Effector memory CD4-positive, alpha-beta T cell (primary cell): ENCODE measurements around the gene RAN.
A peak's percentile ranks its signal among the peaks of the same experiment; 100 is the strongest.
"Not testable (repeated sequence)": the region's sequence is repeated elsewhere in the genome, so short reads cannot be mapped to it uniquely, and the experiment has no call there.

ENCODE experiments used
- DNase-seq, 3 donors: peaks; one replicate each; pipeline ENCODE4 v3.0.0-alpha.2; 2020
- H3K27ac ChIP-seq: 2 replicates; pipeline ENCODE4 v1.7.0; 2013; ENCODE audit warnings: mild to moderate bottlenecking, low read length, moderate library complexity; ENCODE audit not compliant: insufficient read depth, poor library complexity, severe bottlenecking
- H3K27me3 ChIP-seq: replicated peaks from 2 replicates; pipeline ENCODE4 v1.7.0; 2013; ENCODE audit warnings: mild to moderate bottlenecking, low read length; ENCODE audit not compliant: insufficient read depth, control insufficient read depth, poor library complexity, severe bottlenecking
- H3K36me3 ChIP-seq: 2 replicates; pipeline ENCODE4 v1.7.0; 2013; ENCODE audit warnings: mild to moderate bottlenecking, low read length, moderate library complexity; ENCODE audit not compliant: control insufficient read depth, insufficient read depth
- H3K4me1 ChIP-seq: 2 replicates; pipeline ENCODE4 v1.7.0; 2013; ENCODE audit warnings: low read length, mild to moderate bottlenecking; ENCODE audit not compliant: control insufficient read depth, insufficient read depth, poor library complexity, severe bottlenecking
- H3K4me3 ChIP-seq: 2 replicates; pipeline ENCODE4 v1.7.0; 2013; ENCODE audit warnings: low read length, low read depth, mild to moderate bottlenecking; ENCODE audit not compliant: insufficient read depth, poor library complexity, severe bottlenecking
- H3K9me3 ChIP-seq: 2 replicates; pipeline ENCODE4 v1.7.0; 2013; ENCODE audit warnings: mild to moderate bottlenecking, low read length, moderate library complexity; ENCODE audit not compliant: control insufficient read depth

Gene RAN

GRCh38 chr12:130876758-130877157, 4.9 kb downstream of the RAN start:
- Histone ChIP-seq H3K27ac (no peak overlapping the region), H3K4me3 (no peak overlapping the region), H3K4me1 (peaks cover 17% of the 10 kb centered on the region), H3K36me3 (peaks cover 30% of the 10 kb centered on the region), H3K9me3 (no peaks in the 10 kb centered on the region), H3K27me3 (no peaks in the 10 kb centered on the region)
- DNase-seq = no peak

GRCh38 chr12:130877333-130877732, 5.5 kb downstream of the RAN start:
- peaks cover 30% of the 10 kb centered on the region for H3K36me3 ChIP-seq
- no peak overlapping the region for H3K27ac ChIP-seq
- H3K27me3 ChIP-seq = no peaks in the 10 kb centered on the region
- peaks cover 17% of the 10 kb centered on the region for H3K4me1 ChIP-seq
- H3K9me3 ChIP-seq = no peaks in the 10 kb centered on the region
- no peak for DNase-seq
- no peak overlapping the region for H3K4me3 ChIP-seq

GRCh38 chr12:130878193-130879185, 6.6 kb downstream of the RAN start:
- Histone ChIP-seq H3K27me3 (no peaks in the 10 kb centered on the region), H3K4me1 (peaks cover 10% of the 10 kb centered on the region), H3K27ac (no peak overlapping the region), H3K36me3 (peaks cover 30% of the 10 kb centered on the region), H3K4me3 (no peak overlapping the region), H3K9me3 (no peaks in the 10 kb centered on the region)
- DNase-seq = no peak

DNA sequence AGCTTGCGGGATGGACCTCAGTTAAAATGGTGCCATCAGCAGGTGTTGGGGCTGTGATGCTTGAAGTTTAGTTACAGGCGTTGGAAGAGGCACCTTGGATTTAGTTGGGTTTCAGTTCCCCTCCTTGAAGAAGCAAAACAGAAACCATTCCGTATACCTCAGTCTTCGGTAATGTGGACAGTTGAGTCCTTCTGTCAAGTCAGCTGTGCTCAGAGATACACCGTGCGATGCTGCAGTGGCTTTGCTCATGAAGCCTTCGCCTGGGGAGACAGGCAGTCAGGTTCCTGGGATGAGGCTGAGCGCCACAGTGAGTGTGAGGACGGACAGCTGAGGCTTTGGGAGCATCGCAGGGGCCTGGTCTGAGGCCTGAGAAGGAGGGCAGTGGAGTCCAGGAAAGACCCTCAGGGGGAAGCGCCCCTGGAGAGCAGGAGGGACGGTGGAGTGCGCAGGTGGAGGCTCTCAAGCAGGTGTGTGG, 7.4 kb downstream of the RAN start:
- H3K27me3 ChIP-seq = no peaks in the 10 kb centered on the region
- H3K4me3 ChIP-seq = no peak overlapping the region
- H3K9me3 ChIP-seq = no peaks in the 10 kb centered on the region
- peaks cover 3% of the 10 kb centered on the region for H3K4me1 ChIP-seq
- no peak overlapping the region for H3K27ac ChIP-seq
- H3K36me3 ChIP-seq = peaks cover 25% of the 10 kb centered on the region
- DNase-seq = no peak

GRCh38 chr12:130879781-130880389, 8.0 kb downstream of the RAN start:
- Histone ChIP-seq H3K4me3 (no peak overlapping the region), H3K27ac (no peak overlapping the region), H3K9me3 (no peaks in the 10 kb centered on the region), H3K36me3 (peaks cover 20% of the 10 kb centered on the region), H3K4me1 (peaks cover 3% of the 10 kb centered on the region), H3K27me3 (no peaks in the 10 kb centered on the region)
- DNase-seq = no peak

- no peaks in the 10 kb centered on the region for H3K27me3 ChIP-seq
- H3K27ac ChIP-seq = no peak overlapping the region
- no peak for DNase-seq
- H3K36me3 ChIP-seq = peaks cover 14% of the 10 kb centered on the region
- H3K9me3 ChIP-seq = no peaks in the 10 kb centered on the region
- H3K4me3 ChIP-seq = peak overlapping the region; percentile 43
- H3K4me1 ChIP-seq = peaks cover 3% of the 10 kb centered on the region
Measured at GRCh38 chr12:130880411-130880885, 8.6 kb downstream of the RAN start.

- Histone ChIP-seq H3K4me3 (no peak overlapping the region), H3K36me3 (peaks cover 8% of the 10 kb centered on the region), H3K9me3 (no peaks in the 10 kb centered on the region), H3K4me1 (peaks cover 3% of the 10 kb centered on the region), H3K27ac (no peak overlapping the region), H3K27me3 (no peaks in the 10 kb centered on the region)
- no peak for DNase-seq
Measured at GRCh38 chr12:130881046-130881445, 9.2 kb downstream of the RAN start.

DNA sequence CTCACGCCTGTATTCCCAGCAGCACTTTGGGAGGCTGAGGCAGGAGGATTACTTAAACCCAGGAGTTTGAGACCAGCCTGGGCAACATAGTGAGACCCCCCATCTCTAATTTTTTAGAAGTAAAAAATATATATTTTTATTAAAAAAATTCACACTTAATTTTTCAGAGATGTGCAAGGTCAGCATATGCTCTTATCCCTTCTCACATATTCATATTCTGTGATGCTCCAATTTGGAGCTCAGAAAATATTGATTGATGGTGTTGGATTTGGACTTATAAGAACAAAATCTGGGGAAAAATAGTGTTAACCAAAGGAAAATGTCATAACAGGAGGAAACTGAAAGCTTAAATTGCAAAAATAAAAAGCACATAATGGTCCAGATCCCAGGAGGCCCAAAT, 9.7 kb downstream of the RAN start:
- Histone ChIP-seq H3K27me3 (no peaks in the 10 kb centered on the region), H3K4me1 (peaks cover 3% of the 10 kb centered on the region), H3K9me3 (no peaks in the 10 kb centered on the region), H3K4me3 (no peak overlapping the region), H3K36me3 (peaks cover 3% of the 10 kb centered on the region), H3K27ac (no peak overlapping the region)
- no peak for DNase-seq

DNA sequence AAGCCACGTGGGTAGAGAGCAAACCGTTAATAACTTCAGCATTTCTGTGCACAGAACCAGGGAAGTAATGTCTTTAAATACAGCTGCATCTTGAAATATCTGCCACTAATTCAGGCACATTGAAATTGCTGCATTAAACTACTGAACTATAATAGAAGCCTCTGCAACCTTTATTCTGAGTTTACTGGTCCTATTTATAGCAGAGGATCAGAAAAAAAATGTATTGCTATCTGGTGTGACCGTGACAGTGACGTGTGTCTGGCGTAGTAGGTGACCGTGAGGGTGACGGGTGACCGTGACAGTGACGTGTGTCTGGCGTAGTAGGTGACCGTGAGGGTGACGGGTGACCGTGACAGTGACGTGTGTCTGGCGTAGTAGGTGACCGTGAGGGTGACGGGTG, 15.3 kb downstream of the RAN start:
- not testable (repeated sequence) for H3K9me3 ChIP-seq, H3K4me3 ChIP-seq, H3K27me3 ChIP-seq, H3K4me1 ChIP-seq, H3K27ac ChIP-seq, DNase-seq, H3K36me3 ChIP-seq

GRCh38 chr12:130904064-130904463, 32.2 kb downstream of the RAN start:
- Histone ChIP-seq H3K4me3 (no peak overlapping the region), H3K27ac (no peak overlapping the region), H3K4me1 (no peaks in the 10 kb centered on the region), H3K27me3 (no peaks in the 10 kb centered on the region), H3K9me3 (no peaks in the 10 kb centered on the region), H3K36me3 (no peaks in the 10 kb centered on the region)
- DNase-seq = no peak
